HepG2 (cell line): ENCODE data around the gene ZFAND3.

Experiments used
- ZMYM4 ChIP-seq: sonication (generic); formaldehyde crosslinking; IDR thresholded peaks from 2 replicates; pipeline ENCODE4 v1.8.1; 2023; ENCODE audit warnings: mild to moderate bottlenecking, missing genetic modification reagents
- ZNF253 ChIP-seq: sonication (generic); formaldehyde crosslinking; IDR thresholded peaks from 2 replicates; pipeline ENCODE4 v1.8.0; 2022; ENCODE audit warnings: mild to moderate bottlenecking, missing genetic modification reagents, borderline replicate concordance

GRCh38 chr6:38170666-38171355, 351.3 kb downstream of the ZFAND3 start:
- TF ChIP-seq ZNF253 (CRISPR knock-in tag): no peak
- TF ChIP-seq ZMYM4 (CRISPR knock-in tag): no peak
